Measurements from ENCODE around the gene TSSK2.

Gene TSSK2

DNA sequence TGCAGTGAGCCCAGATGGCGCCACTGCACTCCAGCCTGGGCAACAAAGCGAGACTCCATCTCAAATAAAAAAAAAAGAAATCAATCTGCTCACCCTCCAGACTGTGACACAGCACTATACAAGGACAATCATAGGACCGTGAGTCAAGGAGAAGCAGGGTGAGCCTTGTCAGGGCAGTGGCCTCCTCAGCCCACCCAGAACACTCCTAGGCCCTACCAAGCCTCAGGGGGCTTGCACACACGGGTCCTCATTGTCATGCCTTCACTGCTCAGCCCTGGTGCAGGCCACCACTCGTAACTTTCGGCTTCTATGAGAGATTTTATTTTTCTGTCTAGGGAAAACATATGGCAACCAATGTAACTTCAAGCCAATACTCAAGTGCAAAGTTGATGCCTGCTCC, 44.7 kb upstream of the TSSK2 start:
- H2AFZ ChIP-seq (ENCODE audit: low read length): no peak overlapping the region
- H3K9ac ChIP-seq (ENCODE audit: low read length): no peak overlapping the region
- no peaks in the 10 kb centered on the region for H3K9me3 ChIP-seq (replicated peaks; ENCODE audit: insufficient read depth, low read length)
- no peak overlapping the region for H3K4me3 ChIP-seq (ENCODE audit: low read length)
- no peaks in the 10 kb centered on the region for H3K79me2 ChIP-seq (ENCODE audit: low read length)
- no peaks in the 10 kb centered on the region for H3K9me2 ChIP-seq (replicated peaks; ENCODE audit: insufficient read depth, low read length)
- H3K4me1 ChIP-seq (ENCODE audit: low read length): no peaks in the 10 kb centered on the region
- no peaks in the 10 kb centered on the region for H3K36me3 ChIP-seq (replicated peaks; ENCODE audit: insufficient read depth, low read length)
- H3K27me3 ChIP-seq (replicated peaks; ENCODE audit: insufficient read depth, low read length): no peaks in the 10 kb centered on the region
- H3K4me2 ChIP-seq (ENCODE audit: low read depth, low read length): no peak overlapping the region
- H3K27ac ChIP-seq (ENCODE audit: low read length): no peak overlapping the region
- no peaks in the 10 kb centered on the region for H4K20me1 ChIP-seq (ENCODE audit: insufficient read depth, low read length)
- DNase-seq: no peak
- H3F3A ChIP-seq (ENCODE audit: insufficient read depth, low read length): no peaks in the 10 kb centered on the region
- TF ChIP-seq, protein P1, sequence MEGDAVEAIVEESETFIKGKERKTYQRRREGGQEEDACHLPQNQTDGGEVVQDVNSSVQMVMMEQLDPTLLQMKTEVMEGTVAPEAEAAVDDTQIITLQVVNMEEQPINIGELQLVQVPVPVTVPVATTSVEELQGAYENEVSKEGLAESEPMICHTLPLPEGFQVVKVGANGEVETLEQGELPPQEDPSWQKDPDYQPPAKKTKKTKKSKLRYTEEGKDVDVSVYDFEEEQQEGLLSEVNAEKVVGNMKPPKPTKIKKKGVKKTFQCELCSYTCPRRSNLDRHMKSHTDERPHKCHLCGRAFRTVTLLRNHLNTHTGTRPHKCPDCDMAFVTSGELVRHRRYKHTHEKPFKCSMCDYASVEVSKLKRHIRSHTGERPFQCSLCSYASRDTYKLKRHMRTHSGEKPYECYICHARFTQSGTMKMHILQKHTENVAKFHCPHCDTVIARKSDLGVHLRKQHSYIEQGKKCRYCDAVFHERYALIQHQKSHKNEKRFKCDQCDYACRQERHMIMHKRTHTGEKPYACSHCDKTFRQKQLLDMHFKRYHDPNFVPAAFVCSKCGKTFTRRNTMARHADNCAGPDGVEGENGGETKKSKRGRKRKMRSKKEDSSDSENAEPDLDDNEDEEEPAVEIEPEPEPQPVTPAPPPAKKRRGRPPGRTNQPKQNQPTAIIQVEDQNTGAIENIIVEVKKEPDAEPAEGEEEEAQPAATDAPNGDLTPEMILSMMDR (IDR thresholded peaks at IDR 0.05; ENCODE audit: low read length): no peak
- TF ChIP-seq EZH2 (optimal IDR thresholded peaks at IDR 0.05; ENCODE audit: low read depth, low read length): no peak
- TF ChIP-seq EZH2phosphoT487 (IDR thresholded peaks at IDR 0.05; ENCODE audit: low read length): no peak

DNA sequence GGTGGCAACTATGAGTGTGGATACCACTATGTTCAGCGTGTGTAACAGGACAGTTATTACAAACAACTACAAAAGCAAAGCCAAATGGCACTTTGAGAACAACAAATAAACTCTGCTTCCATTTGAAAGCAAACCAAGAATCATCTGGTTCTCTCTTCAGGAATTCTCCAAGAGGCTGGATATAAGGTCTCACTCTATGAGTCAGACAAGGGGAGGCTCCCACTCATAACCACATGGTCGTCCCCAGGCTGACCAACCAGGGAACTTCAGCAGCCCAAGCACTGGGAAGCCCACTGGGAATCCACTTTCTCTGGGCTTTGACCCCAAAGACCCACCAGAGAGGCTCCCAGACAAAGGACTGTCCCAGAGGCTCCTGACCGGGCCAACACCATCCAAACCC, 44.2 kb upstream of the TSSK2 start:
- H3K4me3 ChIP-seq (ENCODE audit: low read length): no peak overlapping the region
- no peak overlapping the region for H3K4me2 ChIP-seq (ENCODE audit: low read depth, low read length)
- H3K27ac ChIP-seq (ENCODE audit: low read length): no peak overlapping the region
- H3K9me3 ChIP-seq (replicated peaks; ENCODE audit: insufficient read depth, low read length): no peaks in the 10 kb centered on the region
- H3K36me3 ChIP-seq (replicated peaks; ENCODE audit: insufficient read depth, low read length): no peaks in the 10 kb centered on the region
- no peak overlapping the region for H2AFZ ChIP-seq (ENCODE audit: low read length)
- no peak overlapping the region for H3K9ac ChIP-seq (ENCODE audit: low read length)
- TF ChIP-seq EZH2phosphoT487 (IDR thresholded peaks at IDR 0.05; ENCODE audit: low read length) (no peak), EZH2 (optimal IDR thresholded peaks at IDR 0.05; ENCODE audit: low read depth, low read length) (no peak)
- TF ChIP-seq, protein P1 (IDR thresholded peaks at IDR 0.05; ENCODE audit: low read length): no peak
- H3F3A ChIP-seq (ENCODE audit: insufficient read depth, low read length): no peaks in the 10 kb centered on the region
- H3K27me3 ChIP-seq (replicated peaks; ENCODE audit: insufficient read depth, low read length): no peaks in the 10 kb centered on the region
- no peaks in the 10 kb centered on the region for H3K4me1 ChIP-seq (ENCODE audit: low read length)
- DNase-seq: no peak
- H3K9me2 ChIP-seq (replicated peaks; ENCODE audit: insufficient read depth, low read length): no peaks in the 10 kb centered on the region
- H3K79me2 ChIP-seq (ENCODE audit: low read length): no peaks in the 10 kb centered on the region
- no peaks in the 10 kb centered on the region for H4K20me1 ChIP-seq (ENCODE audit: insufficient read depth, low read length)

DNA sequence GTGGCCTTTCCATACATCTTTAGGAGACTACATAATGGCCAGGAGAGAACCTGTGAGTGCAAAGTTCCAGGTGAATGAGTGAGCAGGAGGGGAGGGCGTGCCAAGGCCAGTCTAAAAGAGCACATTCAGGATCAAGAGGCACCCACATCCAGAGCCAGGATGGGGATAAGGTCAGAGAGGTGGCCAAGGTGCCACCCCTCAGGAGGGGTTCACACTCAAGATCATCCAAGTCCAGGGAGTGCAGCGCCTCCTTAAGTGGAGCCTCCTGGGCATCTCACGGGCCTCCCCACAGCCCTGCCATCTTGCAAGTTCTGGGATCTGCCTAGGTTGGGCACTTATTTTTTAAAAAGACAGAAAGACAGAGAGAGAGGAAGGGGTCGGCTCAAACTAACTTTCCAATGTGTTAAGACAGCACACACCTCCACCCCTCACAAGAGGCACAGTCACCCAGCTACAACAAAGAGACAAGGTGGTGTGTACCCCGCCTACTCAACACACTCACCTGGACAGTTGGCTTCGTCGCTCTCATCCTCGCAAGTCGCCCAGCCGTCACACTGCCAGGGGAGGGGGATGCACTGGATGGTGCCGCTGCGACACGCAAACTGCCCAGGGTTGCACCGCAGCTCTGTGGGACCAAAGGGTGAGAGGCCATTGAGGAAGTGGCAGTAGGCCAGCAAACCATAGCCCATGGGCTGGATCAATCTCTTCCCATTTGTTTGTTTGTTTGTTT, 42.1 kb upstream of the TSSK2 start:
- Histone ChIP-seq H3K9ac (ENCODE audit: low read length) (no peak overlapping the region), H3K27me3 (replicated peaks; ENCODE audit: insufficient read depth, low read length) (no peaks in the 10 kb centered on the region), H4K20me1 (ENCODE audit: insufficient read depth, low read length) (no peaks in the 10 kb centered on the region; the same call in 1 of the 2 replicates), H3F3A (ENCODE audit: insufficient read depth, low read length) (no peaks in the 10 kb centered on the region), H3K4me1 (ENCODE audit: low read length) (no peaks in the 10 kb centered on the region), H2AFZ (ENCODE audit: low read length) (no peak overlapping the region), H3K4me3 (ENCODE audit: low read length) (no peak overlapping the region), H3K27ac (ENCODE audit: low read length) (no peak overlapping the region), H3K9me2 (replicated peaks; ENCODE audit: insufficient read depth, low read length) (no peaks in the 10 kb centered on the region), H3K36me3 (replicated peaks; ENCODE audit: insufficient read depth, low read length) (no peaks in the 10 kb centered on the region), H3K4me2 (ENCODE audit: low read depth, low read length) (no peak overlapping the region), H3K9me3 (replicated peaks; ENCODE audit: insufficient read depth, low read length) (no peaks in the 10 kb centered on the region), H3K79me2 (ENCODE audit: low read length) (peaks cover 3% of the 10 kb centered on the region; the same call in 1 of the 2 replicates)
- no peak for TF ChIP-seq EZH2phosphoT487 (IDR thresholded peaks at IDR 0.05; ENCODE audit: low read length)
- TF ChIP-seq, protein P1 (IDR thresholded peaks at IDR 0.05; ENCODE audit: low read length): no peak
- TF ChIP-seq EZH2 (optimal IDR thresholded peaks at IDR 0.05; ENCODE audit: low read depth, low read length): no peak
- DNase-seq: no peak
